H1 (cell line): Measurements from ENCODE around the gene PGAM5. TPM values are rescaled to one million over a fixed set of nuclear protein-coding genes. Genes with fewer than 3 reads are reported as not detected.

Experiments used
- ATF2 ChIP-seq: IDR thresholded peaks from 2 replicates; pipeline ENCODE4 v1.6.1; 2012; ENCODE audit warnings: low read length, inconsistent platforms
- CEBPB ChIP-seq: IDR thresholded peaks from 2 replicates; pipeline ENCODE4 v1.6.1; 2012; ENCODE audit warnings: low read depth, low read length
- EZH2 ChIP-seq: fragments of 200-600 bp; sonication (generic); IDR thresholded peaks from 2 replicates; pipeline ENCODE4 v1.7.1; 2012; ENCODE audit warnings: low read depth, mild to moderate bottlenecking, moderate library complexity, low read length, inconsistent platforms; ENCODE audit not compliant: severe bottlenecking
- MAX ChIP-seq: IDR thresholded peaks from 2 replicates; pipeline ENCODE4 v1.6.1; 2012; ENCODE audit warnings: inconsistent platforms
- SAP30 ChIP-seq: fragments of 300-600 bp; sonication (generic); IDR thresholded peaks from 2 replicates; pipeline ENCODE4 v1.7.1; 2012; ENCODE audit warnings: low read length, moderate library complexity, mild to moderate bottlenecking, inconsistent platforms; ENCODE audit not compliant: insufficient read depth, insufficient replicate concordance
- SP2 ChIP-seq: IDR thresholded peaks from 2 replicates; pipeline ENCODE4 v1.6.1; 2012; ENCODE audit warnings: mild to moderate bottlenecking, low read length, inconsistent platforms
- USF2 ChIP-seq: IDR thresholded peaks from 2 replicates; pipeline ENCODE4 v1.6.1; 2011; ENCODE audit warnings: low read length, improper control_type of control experiment
- ZNF274 ChIP-seq: IDR thresholded peaks from 2 replicates; pipeline ENCODE4 v1.7.0; 2012; ENCODE audit warnings: low read length, borderline replicate concordance; ENCODE audit errors: extremely low read depth
- polyA plus RNA-seq, 7 experiments: library from polyadenylated mRNA; depleted of rRNA in 3 of 7; stranded (reverse) in 5 of 7; unstranded in 2 of 7; fragments of >200 nt in 5 of 7; fragments of 200-250 nt in 2 of 7; gene quantifications; 1 replicate in 5 of 7; 2 replicates in 1 of 7; 4 replicates in 1 of 7; pipeline versions ENCODE4 v1.2.1 to v1.2.3, GENCODE V29; 2011 to 2013; ENCODE audit warnings: missing spikeins in 2 of 7, mixed read lengths in 2 of 7
- total RNA-seq: library from RNA; stranded (reverse); fragmentation: NEBNext Ultra II Directional; extraction: Animal tissue kit (Norgen Biotek cat#: 25700); gene quantifications from 2 replicates; pipeline ENCODE4 v1.2.1, GENCODE V29; 2021

The PGAM5 gene
- total and polyA plus RNA-seq, 2 of the 8 experiments (the other 6 are each of a cell fraction or from before 2014, with no cell fraction given), result 66.4 to 84.0 TPM

GRCh38 chr12:132700212-132700822 lies 10.3 kb upstream of the PGAM5 start (continued):
- no peak for TF ChIP-seq ATF2
- no peak for TF ChIP-seq SP2
- TF ChIP-seq USF2, result no peak
- TF ChIP-seq MAX, result no peak
- TF ChIP-seq SAP30, result no peak
- TF ChIP-seq CEBPB, result no peak
- no peak for TF ChIP-seq EZH2
- no peak for TF ChIP-seq ZNF274
